ENCODE results near the gene UXS1. TPM values are rescaled to one million over a fixed set of nuclear protein-coding genes. Genes with fewer than 3 reads are reported as not detected.

UXS1 gene
- total RNA-seq, 2 donors from 2014 or later = 31.0 to 34.4 TPM

GRCh38 chr2:106113361-106113966, 80.6 kb downstream of the UXS1 start:
- no peak for TF ChIP-seq CTCF (IDR thresholded peaks at IDR 0.05)
- DNase-seq = no peak
- Histone ChIP-seq H3K9me3 (no peaks in the 10 kb centered on the region), H3K27me3 (no peaks in the 10 kb centered on the region), H3K9ac (ENCODE audit: low read depth in 2 of 2, low read length in 2 of 2) (no peak overlapping the region), H3K4me1 (no peaks in the 10 kb centered on the region), H3K36me3 (no peaks in the 10 kb centered on the region), H3K4me3 (no peak overlapping the region), H3K27ac (no peak overlapping the region)
- intact Hi-C loops (cut with DNase I) = no loop called here

- no peak for DNase-seq
- Histone ChIP-seq H3K9me3 (no peaks in the 10 kb centered on the region), H3K27me3 (no peaks in the 10 kb centered on the region), H3K4me3 (no peak overlapping the region), H3K4me1 (no peaks in the 10 kb centered on the region), H3K36me3 (no peaks in the 10 kb centered on the region), H3K9ac (ENCODE audit: low read depth in 2 of 2, low read length in 2 of 2) (no peak overlapping the region), H3K27ac (no peak overlapping the region)
- intact Hi-C loops (cut with DNase I) = no loop called here
- no peak for TF ChIP-seq CTCF (IDR thresholded peaks at IDR 0.05)
These were observed 82.1 kb downstream of the UXS1 start for GRCh38 chr2:106111882-106112571.

- DNase-seq = no peak
- H3K9ac ChIP-seq (ENCODE audit: low read depth in 2 of 2, low read length in 2 of 2) = no peak overlapping the region
- H3K4me3 ChIP-seq = no peak overlapping the region
- H3K27me3 ChIP-seq = no peaks in the 10 kb centered on the region
- no peaks in the 10 kb centered on the region for H3K36me3 ChIP-seq
- no peaks in the 10 kb centered on the region for H3K4me1 ChIP-seq
- no peak overlapping the region for H3K27ac ChIP-seq
- TF ChIP-seq CTCF (IDR thresholded peaks at IDR 0.05) = no peak
- H3K9me3 ChIP-seq = no peaks in the 10 kb centered on the region
- intact Hi-C loops (cut with DNase I) = loop anchor here (5.0 to 10.0 kb wide), 2 partner anchors 365 to 432 kb away; no protein-coding TSS in a partner anchor
These were observed 84.3 kb downstream of the UXS1 start for GRCh38 chr2:106109675-106110424.

- no peak for DNase-seq
- Histone ChIP-seq H3K4me1 (no peaks in the 10 kb centered on the region), H3K4me3 (no peak overlapping the region), H3K9me3 (no peaks in the 10 kb centered on the region), H3K27ac (no peak overlapping the region), H3K9ac (ENCODE audit: low read depth in 2 of 2, low read length in 2 of 2) (no peak overlapping the region), H3K36me3 (no peaks in the 10 kb centered on the region), H3K27me3 (no peaks in the 10 kb centered on the region)
- TF ChIP-seq CTCF (IDR thresholded peaks at IDR 0.05) = no peak
- intact Hi-C loops (cut with DNase I) = loop anchor here (5.0 to 10.0 kb wide), 2 partner anchors 366 to 434 kb away; no protein-coding TSS in a partner anchor
These were observed 85.3 kb downstream of the UXS1 start for GRCh38 chr2:106108791-106109190.

GRCh38 chr2:106108351-106108750, 85.8 kb downstream of the UXS1 start:
- H3K27me3 ChIP-seq = no peaks in the 10 kb centered on the region
- H3K4me1 ChIP-seq = no peaks in the 10 kb centered on the region
- no peak overlapping the region for H3K9ac ChIP-seq (ENCODE audit: low read depth in 2 of 2, low read length in 2 of 2)
- DNase-seq = no peak
- intact Hi-C loops (cut with DNase I) = loop anchor here (5.0 to 10.0 kb wide), 2 partner anchors 366 to 434 kb away; no protein-coding TSS in a partner anchor
- no peaks in the 10 kb centered on the region for H3K9me3 ChIP-seq
- no peaks in the 10 kb centered on the region for H3K36me3 ChIP-seq
- H3K27ac ChIP-seq = no peak overlapping the region
- no peak overlapping the region for H3K4me3 ChIP-seq
- TF ChIP-seq CTCF (IDR thresholded peaks at IDR 0.05) = no peak
